ENCODE measurements around the gene ALOX5AP.

ALOX5AP gene

GRCh38 chr13:30766231-30766630, 30.9 kb downstream of the ALOX5AP start:
- no peak for DNase-seq

GRCh38 chr13:30770929-30771328, 35.6 kb downstream of the ALOX5AP start:
- no peak for DNase-seq

GRCh38 chr13:30773561-30773960, 38.2 kb downstream of the ALOX5AP start:
- no peak for DNase-seq

DNA sequence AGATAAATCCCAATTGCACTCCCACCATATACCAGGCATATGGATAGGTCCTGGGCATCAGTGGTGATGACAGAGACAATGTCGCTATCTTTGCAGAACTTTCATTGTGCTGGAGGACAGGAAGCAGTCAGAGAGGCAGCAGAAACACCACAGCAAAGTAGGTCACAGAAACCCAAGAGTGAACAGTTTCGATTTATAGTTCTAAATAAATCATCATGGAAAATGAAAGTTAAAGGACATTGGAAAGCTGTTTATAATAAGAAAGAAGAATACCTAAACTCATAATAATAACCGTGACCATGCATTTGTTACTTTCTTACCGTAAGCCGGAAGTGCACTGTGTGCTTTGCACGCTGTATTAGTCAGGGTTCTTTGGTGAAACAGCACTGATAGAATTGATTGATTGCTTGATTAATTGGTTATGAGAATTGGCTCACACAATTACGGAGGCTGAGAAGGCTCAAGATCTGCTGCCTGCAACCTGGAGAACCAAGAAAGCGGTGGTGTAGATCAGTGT, 38.9 kb downstream of the ALOX5AP start:
- no peak for DNase-seq

GRCh38 chr13:30776661-30777060, 41.3 kb downstream of the ALOX5AP start:
- DNase-seq, result no peak

DNA sequence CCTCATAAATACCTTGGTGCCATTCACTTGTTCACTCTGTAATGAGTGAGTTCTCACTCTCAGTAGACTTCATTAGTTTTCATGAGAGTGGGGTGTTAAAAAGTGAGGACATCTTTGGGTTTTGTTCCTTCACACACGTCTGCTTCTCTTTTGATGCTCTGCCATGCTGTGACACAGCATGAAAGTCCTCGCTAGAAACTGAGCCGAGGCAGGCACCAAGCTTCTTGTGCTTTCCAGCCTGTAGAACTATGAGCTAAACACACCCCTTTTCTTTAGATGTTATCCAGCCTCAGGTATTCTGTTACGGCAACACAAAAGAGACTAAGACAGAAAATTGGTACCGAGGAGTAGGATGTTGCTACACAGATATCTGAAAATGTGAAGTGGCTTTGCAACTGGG, 43.7 kb downstream of the ALOX5AP start:
- DNase-seq, result no peak

- DNase-seq, result no peak
Observed at GRCh38 chr13:30779608-30780007, 44.3 kb downstream of the ALOX5AP start.

DNA sequence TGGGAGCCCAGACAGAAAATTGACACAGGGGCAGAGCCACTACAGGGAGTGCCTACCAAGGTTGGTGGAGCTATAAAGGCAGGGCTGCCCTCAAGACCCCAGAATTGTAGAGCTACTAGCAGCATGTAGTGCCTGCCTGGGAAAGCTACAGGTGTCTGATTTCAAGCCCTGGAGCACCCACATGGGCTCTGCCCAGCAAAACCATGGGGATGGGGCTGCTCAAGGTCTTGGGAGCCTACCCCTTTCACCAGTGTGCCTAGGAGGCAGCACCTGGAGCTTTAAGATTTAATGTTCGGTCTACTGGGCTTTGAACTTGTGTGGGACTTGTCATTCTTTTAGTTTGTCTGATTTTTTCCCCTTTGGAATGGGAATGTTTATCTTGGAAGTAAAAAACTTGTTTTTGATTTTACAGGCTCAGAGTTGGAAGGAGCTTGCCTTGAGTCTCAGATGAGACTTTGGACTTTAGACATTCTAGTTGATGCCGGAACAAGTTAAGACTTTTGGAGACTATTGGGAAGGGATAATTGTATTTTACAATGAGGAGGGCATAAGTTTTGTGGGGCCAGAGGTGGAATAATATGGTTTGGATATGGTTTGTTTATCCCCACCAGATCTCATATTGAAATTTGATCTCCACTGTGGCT, 45.1 kb downstream of the ALOX5AP start:
- no peak for DNase-seq

GRCh38 chr13:30785191-30785850, 50.0 kb downstream of the ALOX5AP start:
- no peak for DNase-seq

GRCh38 chr13:30786648-30787047, 51.3 kb downstream of the ALOX5AP start:
- no peak for DNase-seq

GRCh38 chr13:30787738-30788525, 52.6 kb downstream of the ALOX5AP start:
- DNase-seq, result no peak

- DNase-seq, result no peak
Observed at GRCh38 chr13:30789166-30789862, 54.0 kb downstream of the ALOX5AP start.

DNA sequence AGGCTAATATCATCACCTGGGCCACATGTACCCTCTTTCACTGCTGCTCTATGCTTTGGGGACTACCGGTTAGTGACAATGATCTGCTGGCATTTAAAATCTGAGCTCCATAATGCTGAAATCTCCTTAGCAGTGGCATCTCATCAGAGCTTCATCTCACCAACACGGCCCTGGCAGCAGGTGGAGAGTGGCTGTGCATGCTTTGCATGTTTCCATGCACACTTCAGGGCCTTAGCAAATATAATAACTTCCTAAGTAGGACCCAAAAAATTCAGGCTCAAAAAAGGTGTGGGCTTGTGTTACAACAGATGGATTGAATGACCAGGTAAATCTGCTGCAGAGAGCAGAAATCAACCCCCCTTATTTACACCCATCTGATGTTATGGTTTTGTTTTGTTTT, 55.2 kb downstream of the ALOX5AP start:
- DNase-seq, result no peak

DNA sequence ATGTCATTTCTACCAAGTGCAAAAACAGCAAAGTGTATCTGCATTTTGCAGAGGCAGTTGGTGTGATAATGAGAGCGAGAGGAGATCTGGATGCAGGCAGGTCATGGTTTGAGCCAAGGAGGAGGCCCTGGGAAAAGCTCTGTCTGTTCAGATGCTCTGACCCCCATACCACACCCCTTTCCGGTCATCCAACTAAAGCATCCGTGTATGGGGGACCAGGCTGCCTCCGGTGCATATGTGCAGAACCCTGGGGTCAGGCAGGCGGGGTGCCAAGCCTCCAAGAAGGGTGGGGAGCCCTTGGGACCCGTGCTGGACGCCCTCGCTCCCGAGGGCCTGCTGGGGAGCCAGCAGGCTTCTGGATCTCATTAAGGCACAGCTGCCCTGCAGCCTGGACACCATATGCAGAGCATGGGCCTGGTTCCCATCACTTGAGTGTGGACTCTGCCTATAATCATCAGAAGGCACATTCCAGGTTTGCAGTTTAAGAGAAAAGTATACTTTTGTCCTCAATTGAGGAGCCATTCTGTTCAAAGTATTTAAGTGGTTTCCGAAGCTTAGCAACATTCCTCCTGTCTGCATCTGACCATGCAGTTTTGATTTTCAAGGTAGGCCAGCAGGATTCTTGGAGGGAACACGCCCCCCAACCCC, 56.1 kb downstream of the ALOX5AP start:
- DNase-seq, result no peak

DNA sequence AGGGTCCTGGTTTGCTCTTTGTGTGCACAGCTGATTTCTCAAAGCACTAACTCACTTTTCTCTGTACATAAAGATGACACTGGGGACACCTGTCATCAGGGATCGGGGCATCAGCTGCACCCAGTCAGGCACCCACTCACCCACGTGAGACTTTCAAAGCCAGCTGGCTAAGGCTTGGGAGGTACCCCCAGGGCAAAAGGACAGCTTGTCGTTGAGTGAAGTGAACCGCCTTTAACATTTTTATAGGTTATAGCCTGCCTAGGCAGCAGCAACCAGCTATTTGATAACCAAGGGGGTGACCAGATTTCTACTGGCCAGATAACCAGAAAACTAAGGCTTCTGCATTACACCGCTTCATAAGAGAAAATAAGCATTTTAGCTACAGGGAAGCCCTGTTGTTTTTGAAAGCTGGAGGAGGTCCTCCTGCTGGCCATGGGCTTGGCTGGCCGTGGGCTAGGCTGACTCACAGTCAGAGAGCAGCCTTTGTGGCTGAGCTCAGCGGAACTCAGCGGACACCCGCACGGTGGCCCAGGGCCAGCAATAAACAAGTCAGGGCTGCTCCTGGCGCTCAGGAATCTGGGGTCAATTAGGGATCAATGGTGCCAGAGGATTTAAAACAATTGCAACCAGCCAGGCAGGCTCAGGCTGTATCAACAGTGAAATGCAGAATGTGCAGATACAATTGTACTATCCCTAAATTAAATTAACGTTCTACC, 57.1 kb downstream of the ALOX5AP start:
- DNase-seq, result no peak

- DNase-seq, result no peak
Observed at GRCh38 chr13:30796132-30796572, 60.8 kb downstream of the ALOX5AP start.

DNA sequence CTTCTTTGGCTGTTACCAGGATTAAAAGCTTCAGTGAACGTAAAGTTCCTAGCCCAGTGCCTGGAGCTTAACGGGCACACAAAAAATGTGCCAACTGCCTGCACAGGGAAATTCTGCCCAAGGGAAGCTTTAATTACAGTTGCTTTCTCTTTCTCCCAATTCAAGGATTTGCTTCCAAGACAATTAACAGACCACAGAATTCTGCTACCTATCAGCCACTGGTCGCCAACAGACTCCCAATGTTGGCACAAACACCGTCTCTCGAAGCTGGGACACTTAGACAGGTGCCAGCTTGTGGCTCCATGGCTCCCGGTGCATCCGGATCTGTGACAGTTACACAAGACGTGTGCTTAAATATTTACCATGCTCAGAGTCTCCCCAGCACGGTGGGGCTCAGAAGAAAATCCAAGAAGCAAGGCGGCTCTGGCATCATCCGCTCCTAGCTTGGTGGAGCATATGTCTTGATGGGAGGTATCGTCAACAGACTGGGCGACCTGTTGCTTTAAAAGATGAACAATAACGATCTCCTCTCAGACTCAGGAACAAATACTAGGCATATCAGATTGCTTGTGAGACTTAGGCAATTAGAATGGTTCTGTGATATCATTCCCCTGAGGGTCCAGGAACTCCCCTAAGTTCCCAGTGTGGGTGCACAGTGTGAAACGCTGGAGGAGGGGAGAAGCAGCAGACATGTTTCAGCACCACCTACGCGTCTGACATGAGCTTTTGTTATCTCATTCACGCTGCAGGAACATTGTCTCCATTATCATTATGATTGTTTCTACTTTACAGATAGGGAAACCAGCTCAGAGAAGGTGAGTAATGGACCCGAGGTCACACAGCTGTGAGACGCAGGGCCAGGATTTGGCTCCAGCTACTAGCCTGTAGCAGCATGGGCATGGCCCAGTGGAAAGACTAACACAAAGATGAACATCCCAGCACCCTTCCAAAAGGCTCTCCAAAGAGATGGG, 61.6 kb downstream of the ALOX5AP start:
- no peak for DNase-seq

DNA sequence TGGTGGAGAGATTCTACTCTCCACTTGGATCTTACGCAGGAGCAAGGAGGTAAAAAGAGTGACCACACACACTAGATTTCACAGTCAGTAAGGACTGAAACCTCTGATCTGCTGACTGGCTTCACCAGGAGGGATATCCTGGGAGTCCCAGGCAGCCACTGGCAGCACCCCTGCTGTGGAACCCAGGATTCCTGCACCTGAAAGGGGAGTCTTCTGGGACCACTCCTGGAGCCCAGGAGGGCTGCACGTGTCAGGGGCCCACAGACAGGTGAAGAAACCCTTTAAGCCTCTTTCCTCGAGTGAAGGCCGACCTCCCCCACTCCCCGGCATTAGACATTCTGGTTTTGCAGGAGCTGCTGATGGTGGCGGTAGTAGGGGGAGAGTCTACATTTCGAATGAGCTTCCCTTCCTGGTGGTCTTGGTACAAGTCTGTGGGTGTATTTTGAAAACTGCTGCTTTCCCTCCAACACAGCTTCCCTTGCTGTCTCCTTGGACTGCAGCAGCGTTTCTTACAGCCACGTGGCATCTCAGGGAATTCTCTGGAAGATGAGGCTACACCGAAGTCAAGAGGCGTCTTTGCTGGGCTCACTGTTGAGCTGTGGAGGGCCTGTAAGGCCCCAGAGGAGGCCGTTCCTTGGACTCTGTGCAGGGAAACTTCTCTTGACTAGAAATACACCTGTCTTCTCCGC, 62.6 kb downstream of the ALOX5AP start:
- no peak for DNase-seq

GRCh38 chr13:30798776-30799355, 63.5 kb downstream of the ALOX5AP start:
- DNase-seq, result no peak
